Measurements from ENCODE around the gene MAPK8IP3.
A peak's percentile ranks its signal among the peaks of the same experiment; 100 is the strongest.

The MAPK8IP3 gene

GRCh38 chr16:1705688-1706385, at the start of gene MAPK8IP3:
Gene MAPK8IP3 (plus strand): TSS chr16:1706195. CDS start chr16:1706340, 145 bp downstream.
- DNase-seq (ENCODE audit: low spot score): peak; percentile 89

GRCh38 chr16:1656808-1657617, 49.0 kb upstream of the MAPK8IP3 start:
- DNase-seq (ENCODE audit: low spot score): no peak

- DNase-seq (ENCODE audit: low spot score): no peak
Observed at GRCh38 chr16:1657841-1658240, 48.2 kb upstream of the MAPK8IP3 start.

GRCh38 chr16:1659031-1659430, 47.0 kb upstream of the MAPK8IP3 start:
- DNase-seq (ENCODE audit: low spot score): no peak

- no peak for DNase-seq (ENCODE audit: low spot score)
Observed at GRCh38 chr16:1661826-1662225, 44.2 kb upstream of the MAPK8IP3 start.

GRCh38 chr16:1662543-1662942, 43.5 kb upstream of the MAPK8IP3 start:
- no peak for DNase-seq (ENCODE audit: low spot score)

GRCh38 chr16:1665829-1666228, 40.2 kb upstream of the MAPK8IP3 start:
- DNase-seq (ENCODE audit: low spot score): no peak

GRCh38 chr16:1666316-1666715, 39.7 kb upstream of the MAPK8IP3 start:
- no peak for DNase-seq (ENCODE audit: low spot score)

- DNase-seq (ENCODE audit: low spot score): no peak
Observed at GRCh38 chr16:1667271-1667670, 38.7 kb upstream of the MAPK8IP3 start.

GRCh38 chr16:1667916-1668315, 38.1 kb upstream of the MAPK8IP3 start:
- no peak for DNase-seq (ENCODE audit: low spot score)

- DNase-seq (ENCODE audit: low spot score): no peak
Observed at GRCh38 chr16:1668612-1669319, 37.2 kb upstream of the MAPK8IP3 start.

GRCh38 chr16:1669698-1670097, 36.3 kb upstream of the MAPK8IP3 start:
- no peak for DNase-seq (ENCODE audit: low spot score)

GRCh38 chr16:1670371-1670770, 35.6 kb upstream of the MAPK8IP3 start:
- DNase-seq (ENCODE audit: low spot score): no peak

GRCh38 chr16:1670866-1671265, 35.1 kb upstream of the MAPK8IP3 start:
- no peak for DNase-seq (ENCODE audit: low spot score)

- DNase-seq (ENCODE audit: low spot score): no peak
Observed at GRCh38 chr16:1673424-1674151, 32.4 kb upstream of the MAPK8IP3 start.

GRCh38 chr16:1674306-1674705, 31.7 kb upstream of the MAPK8IP3 start:
- DNase-seq (ENCODE audit: low spot score): no peak

- DNase-seq (ENCODE audit: low spot score): no peak
Observed at GRCh38 chr16:1674751-1675664, 31.0 kb upstream of the MAPK8IP3 start.

- DNase-seq (ENCODE audit: low spot score): no peak
Observed at GRCh38 chr16:1676661-1677060, 29.3 kb upstream of the MAPK8IP3 start.

GRCh38 chr16:1677339-1677738, 28.7 kb upstream of the MAPK8IP3 start:
- DNase-seq (ENCODE audit: low spot score): no peak

GRCh38 chr16:1677942-1678499, 28.0 kb upstream of the MAPK8IP3 start, which contains the start of gene JPT2:
Gene JPT2 (plus strand): TSS chr16:1678279. CDS start chr16:1678313, 34 bp downstream.
- peak; percentile 95 for DNase-seq (ENCODE audit: low spot score)
